ENCODE data around the gene TSPEAR. TPM values are rescaled to one million over a fixed set of nuclear protein-coding genes. Genes with fewer than 3 reads are reported as not detected.

The TSPEAR gene
- polyA plus RNA-seq, 1 of the 3 experiments (the other 2 are of a cell fraction), result 0.08 TPM

DNA sequence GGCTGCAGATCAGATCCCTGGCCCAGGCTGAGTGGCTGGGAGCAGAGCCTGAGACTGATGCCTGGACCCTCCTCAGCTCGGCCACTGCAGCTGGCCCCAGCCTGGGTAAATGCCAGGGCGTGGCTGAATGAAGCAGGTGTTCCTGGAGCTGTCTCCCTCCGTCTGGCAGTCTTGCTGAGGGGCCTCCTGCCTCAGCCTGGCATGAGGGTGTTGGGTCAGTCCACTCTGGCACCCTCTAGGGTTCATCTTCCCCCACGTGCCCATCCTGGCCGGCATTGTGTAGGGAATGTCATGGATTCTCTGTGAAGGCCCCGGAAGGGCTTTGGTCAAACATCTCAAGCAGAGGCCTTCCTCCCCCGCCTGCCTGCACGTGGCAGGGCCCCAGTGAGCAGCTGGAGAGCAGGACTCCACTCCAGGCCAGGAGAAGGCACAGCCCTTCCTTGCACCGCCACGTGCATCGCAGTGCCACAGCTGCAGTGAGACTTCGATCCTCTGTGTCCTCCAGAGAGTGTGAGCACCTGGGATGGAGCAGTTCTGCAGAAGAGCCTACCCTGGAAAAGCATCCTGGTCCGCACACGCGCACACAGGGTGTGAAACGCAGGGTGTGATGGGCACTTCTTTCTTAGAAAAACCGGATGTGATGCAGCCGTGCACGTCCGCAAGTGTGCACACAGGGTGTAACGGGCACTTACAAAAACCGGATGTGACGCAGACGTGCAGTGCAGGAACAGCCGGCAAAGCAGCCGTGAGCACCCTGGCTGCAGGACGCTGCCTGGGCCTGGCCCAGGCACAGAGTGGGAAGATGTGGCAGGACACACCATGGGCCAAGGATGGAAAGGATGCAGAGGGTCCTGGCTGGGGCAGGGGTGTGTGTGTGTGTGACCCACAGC, 142.5 kb downstream of the TSPEAR start:
- POLR2A ChIA-PET, result no interaction called here
- DNase-seq, result no peak
- H3K27ac ChIP-seq (ENCODE audit: low read depth in 2 of 2, low read length in 1 of 2), result no peak overlapping the region
- no peak overlapping the region for H3K4me3 ChIP-seq (ENCODE audit: low read depth in 2 of 2, low read length in 1 of 2)
- peaks cover 41% of the 10 kb centered on the region for H3K27me3 ChIP-seq (ENCODE audit: insufficient read depth)
- no peaks in the 10 kb centered on the region for H3F3A ChIP-seq (replicated peaks; ENCODE audit: insufficient read depth)
- H2AFZ ChIP-seq (ENCODE audit: low read depth), result no peak overlapping the region
- CTCF ChIA-PET, result no interaction called here
- 41% methylated on average over 20 of the region's 27 CpGs for WGBS (ENCODE audit: low lambda C conversion rate)
- no peaks in the 10 kb centered on the region for H3K4me1 ChIP-seq (ENCODE audit: control insufficient read depth in 1 of 2, insufficient read depth in 2 of 2, low read depth in 1 of 2, low read length in 1 of 2)
- no peaks in the 10 kb centered on the region for H3K79me2 ChIP-seq (ENCODE audit: insufficient read depth)
- no peaks in the 10 kb centered on the region for H4K20me1 ChIP-seq (ENCODE audit: insufficient read depth)
- no peaks in the 10 kb centered on the region for H3K9me3 ChIP-seq
- H3K9ac ChIP-seq, result no peak overlapping the region
- H3K4me2 ChIP-seq, result no peak overlapping the region
- no peaks in the 10 kb centered on the region for H3K36me3 ChIP-seq (replicated peaks in 1 of 2; ENCODE audit: control insufficient read depth in 1 of 2, insufficient read depth in 2 of 2, low read length in 1 of 2)
- no peak for TF ChIP-seq EZH2phosphoT487 (IDR thresholded peaks at IDR 0.05; ENCODE audit: borderline replicate concordance, low read depth)
- TF ChIP-seq MEF2A (IDR thresholded peaks at IDR 0.05; ENCODE audit: borderline replicate concordance, low read depth), result no peak
- TF ChIP-seq, protein P1, sequence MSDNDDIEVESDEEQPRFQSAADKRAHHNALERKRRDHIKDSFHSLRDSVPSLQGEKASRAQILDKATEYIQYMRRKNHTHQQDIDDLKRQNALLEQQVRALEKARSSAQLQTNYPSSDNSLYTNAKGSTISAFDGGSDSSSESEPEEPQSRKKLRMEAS (IDR thresholded peaks at IDR 0.05; ENCODE audit: low read depth), result no peak
- TF ChIP-seq GABPA (IDR thresholded peaks at IDR 0.05; ENCODE audit: low read depth), result no peak
- no peak for TF ChIP-seq FOSL2 (IDR thresholded peaks at IDR 0.05; ENCODE audit: borderline replicate concordance, low read depth)
- no peaks in the 10 kb centered on the region for H3K9me2 ChIP-seq

DNA sequence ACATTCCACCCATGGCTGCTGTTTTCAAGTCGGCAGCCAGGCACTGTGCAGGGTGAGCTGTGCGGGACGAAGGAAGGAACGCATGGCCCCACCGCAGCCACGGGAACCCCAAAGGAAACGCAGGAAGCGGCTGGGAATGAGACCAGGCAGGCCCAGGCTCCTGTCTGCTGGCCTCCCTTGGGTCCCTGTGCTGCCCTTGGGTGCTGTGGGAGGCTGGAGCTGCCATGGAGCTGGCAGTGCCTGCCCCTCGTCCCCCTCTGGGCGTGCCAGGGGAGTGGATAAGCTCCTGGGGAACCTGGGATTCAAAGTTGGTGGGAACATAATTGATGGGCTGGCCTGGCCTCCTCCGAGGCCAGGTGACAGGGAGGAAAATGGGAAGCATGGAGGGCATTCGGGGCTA, 143.1 kb downstream of the TSPEAR start:
- Histone ChIP-seq H2AFZ (ENCODE audit: low read depth) (no peak overlapping the region), H3K4me2 (no peak overlapping the region), H3F3A (replicated peaks; ENCODE audit: insufficient read depth) (no peaks in the 10 kb centered on the region), H4K20me1 (ENCODE audit: insufficient read depth) (no peaks in the 10 kb centered on the region), H3K27ac (ENCODE audit: low read depth in 2 of 2, low read length in 1 of 2) (no peak overlapping the region), H3K4me3 (ENCODE audit: low read depth in 2 of 2, low read length in 1 of 2) (no peak overlapping the region), H3K9ac (no peak overlapping the region), H3K9me2 (no peaks in the 10 kb centered on the region), H3K4me1 (ENCODE audit: control insufficient read depth in 1 of 2, insufficient read depth in 2 of 2, low read depth in 1 of 2, low read length in 1 of 2) (no peaks in the 10 kb centered on the region), H3K27me3 (ENCODE audit: insufficient read depth) (peaks cover 38% of the 10 kb centered on the region), H3K9me3 (no peaks in the 10 kb centered on the region), H3K36me3 (replicated peaks in 1 of 2; ENCODE audit: control insufficient read depth in 1 of 2, insufficient read depth in 2 of 2, low read length in 1 of 2) (no peaks in the 10 kb centered on the region), H3K79me2 (ENCODE audit: insufficient read depth) (no peaks in the 10 kb centered on the region)
- ChIA-PET POLR2A (no interaction called here), CTCF (no interaction called here)
- DNase-seq, result no peak
- 35% methylated on average over 9 of the region's 12 CpGs for WGBS (ENCODE audit: low lambda C conversion rate)
- no peak for TF ChIP-seq SMC3 (IDR thresholded peaks at IDR 0.05; ENCODE audit: low read depth, low read length)
- TF ChIP-seq POLR2AphosphoS5 (IDR thresholded peaks at IDR 0.05; ENCODE audit: low read depth, low read length), result no peak
- no peak for TF ChIP-seq MXI1 (IDR thresholded peaks at IDR 0.05; ENCODE audit: low read depth, low read length)
- TF ChIP-seq, protein P2, sequence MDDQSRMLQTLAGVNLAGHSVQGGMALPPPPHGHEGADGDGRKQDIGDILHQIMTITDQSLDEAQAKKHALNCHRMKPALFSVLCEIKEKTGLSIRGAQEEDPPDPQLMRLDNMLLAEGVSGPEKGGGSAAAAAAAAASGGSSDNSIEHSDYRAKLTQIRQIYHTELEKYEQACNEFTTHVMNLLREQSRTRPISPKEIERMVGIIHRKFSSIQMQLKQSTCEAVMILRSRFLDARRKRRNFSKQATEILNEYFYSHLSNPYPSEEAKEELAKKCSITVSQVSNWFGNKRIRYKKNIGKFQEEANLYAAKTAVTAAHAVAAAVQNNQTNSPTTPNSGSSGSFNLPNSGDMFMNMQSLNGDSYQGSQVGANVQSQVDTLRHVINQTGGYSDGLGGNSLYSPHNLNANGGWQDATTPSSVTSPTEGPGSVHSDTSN (IDR thresholded peaks at IDR 0.05), result no peak
- no peak for TF ChIP-seq TCF12 (IDR thresholded peaks at IDR 0.05)
- no peak for TF ChIP-seq ELF1 (IDR thresholded peaks at IDR 0.05)
- no peak for TF ChIP-seq CHD2 (IDR thresholded peaks at IDR 0.05; ENCODE audit: low read length, partially characterized antibody)
- TF ChIP-seq, protein P3, sequence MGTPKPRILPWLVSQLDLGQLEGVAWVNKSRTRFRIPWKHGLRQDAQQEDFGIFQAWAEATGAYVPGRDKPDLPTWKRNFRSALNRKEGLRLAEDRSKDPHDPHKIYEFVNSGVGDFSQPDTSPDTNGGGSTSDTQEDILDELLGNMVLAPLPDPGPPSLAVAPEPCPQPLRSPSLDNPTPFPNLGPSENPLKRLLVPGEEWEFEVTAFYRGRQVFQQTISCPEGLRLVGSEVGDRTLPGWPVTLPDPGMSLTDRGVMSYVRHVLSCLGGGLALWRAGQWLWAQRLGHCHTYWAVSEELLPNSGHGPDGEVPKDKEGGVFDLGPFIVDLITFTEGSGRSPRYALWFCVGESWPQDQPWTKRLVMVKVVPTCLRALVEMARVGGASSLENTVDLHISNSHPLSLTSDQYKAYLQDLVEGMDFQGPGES (IDR thresholded peaks at IDR 0.05; ENCODE audit: low read depth, low read length), result no peak
- TF ChIP-seq, protein P4, sequence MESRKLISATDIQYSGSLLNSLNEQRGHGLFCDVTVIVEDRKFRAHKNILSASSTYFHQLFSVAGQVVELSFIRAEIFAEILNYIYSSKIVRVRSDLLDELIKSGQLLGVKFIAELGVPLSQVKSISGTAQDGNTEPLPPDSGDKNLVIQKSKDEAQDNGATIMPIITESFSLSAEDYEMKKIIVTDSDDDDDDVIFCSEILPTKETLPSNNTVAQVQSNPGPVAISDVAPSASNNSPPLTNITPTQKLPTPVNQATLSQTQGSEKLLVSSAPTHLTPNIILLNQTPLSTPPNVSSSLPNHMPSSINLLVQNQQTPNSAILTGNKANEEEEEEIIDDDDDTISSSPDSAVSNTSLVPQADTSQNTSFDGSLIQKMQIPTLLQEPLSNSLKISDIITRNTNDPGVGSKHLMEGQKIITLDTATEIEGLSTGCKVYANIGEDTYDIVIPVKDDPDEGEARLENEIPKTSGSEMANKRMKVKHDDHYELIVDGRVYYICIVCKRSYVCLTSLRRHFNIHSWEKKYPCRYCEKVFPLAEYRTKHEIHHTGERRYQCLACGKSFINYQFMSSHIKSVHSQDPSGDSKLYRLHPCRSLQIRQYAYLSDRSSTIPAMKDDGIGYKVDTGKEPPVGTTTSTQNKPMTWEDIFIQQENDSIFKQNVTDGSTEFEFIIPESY (IDR thresholded peaks at IDR 0.05; ENCODE audit: borderline replicate concordance, low read depth), result no peak
- TF ChIP-seq JUND (IDR thresholded peaks at IDR 0.05), result no peak
- TF ChIP-seq FOXJ3 (CRISPR knock-in tag; IDR thresholded peaks at IDR 0.05), result no peak
- TF ChIP-seq, protein P5, sequence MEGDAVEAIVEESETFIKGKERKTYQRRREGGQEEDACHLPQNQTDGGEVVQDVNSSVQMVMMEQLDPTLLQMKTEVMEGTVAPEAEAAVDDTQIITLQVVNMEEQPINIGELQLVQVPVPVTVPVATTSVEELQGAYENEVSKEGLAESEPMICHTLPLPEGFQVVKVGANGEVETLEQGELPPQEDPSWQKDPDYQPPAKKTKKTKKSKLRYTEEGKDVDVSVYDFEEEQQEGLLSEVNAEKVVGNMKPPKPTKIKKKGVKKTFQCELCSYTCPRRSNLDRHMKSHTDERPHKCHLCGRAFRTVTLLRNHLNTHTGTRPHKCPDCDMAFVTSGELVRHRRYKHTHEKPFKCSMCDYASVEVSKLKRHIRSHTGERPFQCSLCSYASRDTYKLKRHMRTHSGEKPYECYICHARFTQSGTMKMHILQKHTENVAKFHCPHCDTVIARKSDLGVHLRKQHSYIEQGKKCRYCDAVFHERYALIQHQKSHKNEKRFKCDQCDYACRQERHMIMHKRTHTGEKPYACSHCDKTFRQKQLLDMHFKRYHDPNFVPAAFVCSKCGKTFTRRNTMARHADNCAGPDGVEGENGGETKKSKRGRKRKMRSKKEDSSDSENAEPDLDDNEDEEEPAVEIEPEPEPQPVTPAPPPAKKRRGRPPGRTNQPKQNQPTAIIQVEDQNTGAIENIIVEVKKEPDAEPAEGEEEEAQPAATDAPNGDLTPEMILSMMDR (IDR thresholded peaks at IDR 0.05), result no peak
- TF ChIP-seq YY1 (IDR thresholded peaks at IDR 0.05; ENCODE audit: low read depth), result no peak
- TF ChIP-seq TAF1 (IDR thresholded peaks at IDR 0.05; ENCODE audit: borderline replicate concordance, low read depth, low read length), result no peak
- TF ChIP-seq GATA2 (CRISPR knock-in tag; IDR thresholded peaks at IDR 0.05), result no peak
- TF ChIP-seq RCOR1 (IDR thresholded peaks at IDR 0.05; ENCODE audit: low read length), result no peak

Data from SK-N-SH (cell line).